Epithelial cell of esophagus (primary cell): ENCODE measurements around the gene PTCHD4.

Experiments
- DNase-seq: peaks from one replicate; pipeline ENCODE4 v3.0.0; 2010; ENCODE audit warnings: low read depth
- H3K4me3 ChIP-seq: 2 replicates; pipeline ENCODE4 v1.5.1; 2011; ENCODE audit warnings: mild to moderate bottlenecking, low read length, control low read depth
- TF ChIP-seq, protein P1 (sequence below): IDR thresholded peaks from 2 replicates; pipeline ENCODE4 v1.5.1; 2011; ENCODE audit warnings: low read depth, mild to moderate bottlenecking, low read length, control low read depth, inconsistent platforms; ENCODE audit not compliant: insufficient read depth; ENCODE audit errors: missing control alignments

The PTCHD4 gene

GRCh38 chr6:48099713-48100587, 11.0 kb downstream of the PTCHD4 start:
- DNase-seq, result no peak
- TF ChIP-seq, protein P1, sequence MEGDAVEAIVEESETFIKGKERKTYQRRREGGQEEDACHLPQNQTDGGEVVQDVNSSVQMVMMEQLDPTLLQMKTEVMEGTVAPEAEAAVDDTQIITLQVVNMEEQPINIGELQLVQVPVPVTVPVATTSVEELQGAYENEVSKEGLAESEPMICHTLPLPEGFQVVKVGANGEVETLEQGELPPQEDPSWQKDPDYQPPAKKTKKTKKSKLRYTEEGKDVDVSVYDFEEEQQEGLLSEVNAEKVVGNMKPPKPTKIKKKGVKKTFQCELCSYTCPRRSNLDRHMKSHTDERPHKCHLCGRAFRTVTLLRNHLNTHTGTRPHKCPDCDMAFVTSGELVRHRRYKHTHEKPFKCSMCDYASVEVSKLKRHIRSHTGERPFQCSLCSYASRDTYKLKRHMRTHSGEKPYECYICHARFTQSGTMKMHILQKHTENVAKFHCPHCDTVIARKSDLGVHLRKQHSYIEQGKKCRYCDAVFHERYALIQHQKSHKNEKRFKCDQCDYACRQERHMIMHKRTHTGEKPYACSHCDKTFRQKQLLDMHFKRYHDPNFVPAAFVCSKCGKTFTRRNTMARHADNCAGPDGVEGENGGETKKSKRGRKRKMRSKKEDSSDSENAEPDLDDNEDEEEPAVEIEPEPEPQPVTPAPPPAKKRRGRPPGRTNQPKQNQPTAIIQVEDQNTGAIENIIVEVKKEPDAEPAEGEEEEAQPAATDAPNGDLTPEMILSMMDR, result no peak
- no peak overlapping the region for H3K4me3 ChIP-seq

DNA sequence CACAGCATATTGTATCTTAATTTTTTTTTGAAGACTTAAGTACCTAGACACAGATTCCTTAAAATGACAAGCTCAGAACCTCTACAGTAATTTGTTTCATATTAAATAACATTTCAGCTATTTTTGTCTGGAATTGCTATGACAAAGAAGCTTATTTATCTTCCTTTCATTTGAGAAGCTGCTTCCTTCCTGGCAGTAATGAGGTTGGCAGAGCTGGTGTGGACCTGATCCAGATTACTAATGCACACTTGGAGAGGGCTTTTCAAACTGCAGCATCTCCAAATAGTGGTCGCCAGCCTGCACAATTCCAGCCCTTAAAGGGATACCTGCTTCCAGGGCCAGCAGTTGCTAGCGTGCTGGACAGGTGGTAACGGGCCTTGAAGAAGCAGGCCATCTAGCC, 12.1 kb downstream of the PTCHD4 start:
- DNase-seq, result no peak
- H3K4me3 ChIP-seq, result no peak overlapping the region
- TF ChIP-seq, protein P1, result no peak

- TF ChIP-seq, protein P1, result no peak
- no peak for DNase-seq
- no peak overlapping the region for H3K4me3 ChIP-seq
Observed at GRCh38 chr6:48092550-48093217, 18.3 kb downstream of the PTCHD4 start.

DNA sequence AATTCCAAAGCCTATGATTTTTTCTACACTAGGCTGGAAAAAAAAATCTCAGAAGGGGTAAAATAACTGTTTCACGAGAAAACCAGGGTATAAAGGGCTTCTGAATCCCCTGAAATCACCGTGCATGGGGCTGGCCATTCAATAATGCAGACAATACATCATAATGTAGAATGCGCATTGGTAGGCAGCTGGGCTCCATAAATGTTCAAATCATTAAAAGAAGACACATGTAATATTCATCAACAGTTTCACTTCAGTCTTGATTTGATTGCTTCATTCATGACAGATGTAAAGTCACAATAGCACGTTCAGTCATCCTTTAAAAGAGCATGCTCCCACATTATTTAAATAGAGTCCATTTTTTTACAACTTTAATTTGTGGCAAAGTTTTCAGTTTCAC, 20.5 kb downstream of the PTCHD4 start:
- no peak overlapping the region for H3K4me3 ChIP-seq
- no peak for DNase-seq
- TF ChIP-seq, protein P1, result no peak

GRCh38 chr6:48087448-48087847, 23.5 kb downstream of the PTCHD4 start:
- no peak overlapping the region for H3K4me3 ChIP-seq
- peak; percentile 48 for DNase-seq
- TF ChIP-seq, protein P1, result peak; percentile 36

GRCh38 chr6:48086187-48086586, 24.8 kb downstream of the PTCHD4 start:
- TF ChIP-seq, protein P1, result peak; percentile 22
- no peak for DNase-seq
- no peak overlapping the region for H3K4me3 ChIP-seq
